Measurements from ENCODE around the gene VAV2. TPM values are rescaled to one million over a fixed set of nuclear protein-coding genes. Genes with fewer than 3 reads are reported as not detected.

VAV2 gene
- total RNA-seq, 1 donor from 2014 or later = 8.3 TPM

GRCh38 chr9:133824802-133825186, 167.3 kb downstream of the VAV2 start:
- peaks cover 8% of the 10 kb centered on the region for H3K4me1 ChIP-seq
- intact Hi-C loops (cut with DNase I) = no loop called here
- H3K36me3 ChIP-seq = no peaks in the 10 kb centered on the region
- H3K9me3 ChIP-seq = no peaks in the 10 kb centered on the region
- no peak overlapping the region for H3K4me3 ChIP-seq
- H3K27me3 ChIP-seq = no peaks in the 10 kb centered on the region
- H3K27ac ChIP-seq = no peak overlapping the region
- DNase-seq (ENCODE audit: extremely low spot score in 2 of 2) = no peak
- no peak for TF ChIP-seq POLR2AphosphoS5 (IDR thresholded peaks at IDR 0.05; ENCODE audit: insufficient read depth in 1 of 2, low read depth in 1 of 2)
- no peak for TF ChIP-seq POLR2A (IDR thresholded peaks at IDR 0.05)
- no peak for TF ChIP-seq CTCF (IDR thresholded peaks at IDR 0.05)

- no peaks in the 10 kb centered on the region for H3K36me3 ChIP-seq
- H3K4me1 ChIP-seq = peaks cover 8% of the 10 kb centered on the region
- intact Hi-C loops (cut with DNase I) = no loop called here
- no peak for TF ChIP-seq POLR2AphosphoS5 (IDR thresholded peaks at IDR 0.05; ENCODE audit: insufficient read depth in 1 of 2, low read depth in 1 of 2)
- H3K27ac ChIP-seq = no peak overlapping the region
- no peak for DNase-seq (ENCODE audit: extremely low spot score in 2 of 2)
- no peak overlapping the region for H3K4me3 ChIP-seq
- no peaks in the 10 kb centered on the region for H3K27me3 ChIP-seq
- H3K9me3 ChIP-seq = no peaks in the 10 kb centered on the region
Measured at GRCh38 chr9:133824106-133824801, 167.9 kb downstream of the VAV2 start.

GRCh38 chr9:133823189-133824105, 168.7 kb downstream of the VAV2 start:
- Histone ChIP-seq H3K4me1 (peaks cover 8% of the 10 kb centered on the region), H3K27me3 (no peaks in the 10 kb centered on the region), H3K4me3 (no peak overlapping the region), H3K36me3 (no peaks in the 10 kb centered on the region), H3K27ac (no peak overlapping the region), H3K9me3 (no peaks in the 10 kb centered on the region)
- intact Hi-C loops (cut with DNase I) = no loop called here
- no peak for DNase-seq (ENCODE audit: extremely low spot score in 2 of 2)
- TF ChIP-seq POLR2AphosphoS5 (IDR thresholded peaks at IDR 0.05; ENCODE audit: insufficient read depth in 1 of 2, low read depth in 1 of 2) = no peak
- TF ChIP-seq CTCF (IDR thresholded peaks at IDR 0.05) = no peak
- no peak for TF ChIP-seq POLR2A (IDR thresholded peaks at IDR 0.05)

GRCh38 chr9:133822430-133823065, 169.6 kb downstream of the VAV2 start:
- intact Hi-C loops (cut with DNase I) = no loop called here

More at GRCh38 chr9:133822430-133823065, 169.6 kb downstream of the VAV2 start:
- no peaks in the 10 kb centered on the region for H3K27me3 ChIP-seq
- no peak overlapping the region for H3K4me3 ChIP-seq
- TF ChIP-seq POLR2A (IDR thresholded peaks at IDR 0.05) (no peak), CTCF (IDR thresholded peaks at IDR 0.05) (no peak), POLR2AphosphoS5 (IDR thresholded peaks at IDR 0.05; ENCODE audit: insufficient read depth in 1 of 2, low read depth in 1 of 2) (no peak)
- H3K4me1 ChIP-seq = peaks cover 8% of the 10 kb centered on the region
- H3K9me3 ChIP-seq = no peaks in the 10 kb centered on the region
- H3K36me3 ChIP-seq = no peaks in the 10 kb centered on the region
- no peak for DNase-seq (ENCODE audit: extremely low spot score in 2 of 2)
- no peak overlapping the region for H3K27ac ChIP-seq
